ENCODE measurements around the gene CNN2. TPM values are rescaled to one million over a fixed set of nuclear protein-coding genes. Genes with fewer than 3 reads are reported as not detected.
A peak's percentile ranks its signal among the peaks of the same experiment; 100 is the strongest.

CNN2 gene
- total and polyA plus RNA-seq, 9 of the 15 experiments (the other 6 are each of a cell fraction or from before 2014, with no cell fraction given) = 12.1 to 174 (median 52.7) TPM

GRCh38 chr19:1082165-1082927, 55.9 kb downstream of the CNN2 start (continued):
- TF ChIP-seq ZNF24 (IDR thresholded peaks at IDR 0.05) (no peak), IRF9 (tag; IDR thresholded peaks at IDR 0.05) (no peak), SFPQ (IDR thresholded peaks at IDR 0.05; ENCODE audit: low read depth, low read length) (no peak), ATF2 (CRISPR knock-in tag; IDR thresholded peaks at IDR 0.05) (0 out of 2 replicates have a peak, but pooled peaks have one; percentile 20), ZBTB9 (CRISPR knock-in tag; IDR thresholded peaks at IDR 0.05) (no peak), ZNF3 (CRISPR knock-in tag; IDR thresholded peaks at IDR 0.05) (no peak), PHB (CRISPR knock-in tag; IDR thresholded peaks at IDR 0.05) (no peak), THRAP3 (IDR thresholded peaks at IDR 0.05; ENCODE audit: borderline replicate concordance) (no peak), HMBOX1 (IDR thresholded peaks at IDR 0.05) (no peak), SMARCA5 (IDR thresholded peaks at IDR 0.05) (no peak), ETS2 (tag; IDR thresholded peaks at IDR 0.05; ENCODE audit: borderline replicate concordance, poor library complexity, severe bottlenecking) (no peak), FOXM1 (IDR thresholded peaks at IDR 0.05; ENCODE audit: low read depth) (no peak), FOXM1 (CRISPR knock-in tag; IDR thresholded peaks at IDR 0.05; ENCODE audit: low read depth) (peak; percentile 84; the same call in 1 of the 2 replicates), ZFPM2 (CRISPR knock-in tag; IDR thresholded peaks at IDR 0.05) (no peak), MXD1 (CRISPR knock-in tag; IDR thresholded peaks at IDR 0.05; ENCODE audit: borderline replicate concordance, poor library complexity, severe bottlenecking) (peak; percentile 77), ZC3H8 (IDR thresholded peaks at IDR 0.05) (no peak), SMAD2 (IDR thresholded peaks at IDR 0.05; ENCODE audit: low read depth, low read length) (no peak), CHD2 (IDR thresholded peaks at IDR 0.05; ENCODE audit: low read depth, low read length) (no peak), SMARCC2 (IDR thresholded peaks at IDR 0.05; ENCODE audit: low read depth) (no peak)
